Measurements from ENCODE around the gene TERT.

GRCh38 chr5:1312993-1313833 lies 18.3 kb upstream of the TERT start:
- TF ChIP-seq ZC3H10 (CRISPR knock-in tag; IDR thresholded peaks at IDR 0.05) (no peak), RARB (CRISPR knock-in tag; IDR thresholded peaks at IDR 0.05) (no peak), ZNF565 (CRISPR knock-in tag; conservative IDR thresholded peaks at IDR 0.05; ENCODE audit: low read depth) (no peak), ISL1 (CRISPR knock-in tag; IDR thresholded peaks at IDR 0.05) (no peak)

Measured in SK-N-SH treated with all-trans-retinoic acid at 6 μM for 48 hours (cell line).